ENCODE results near the gene GAS2L3. TPM values are rescaled to one million over a fixed set of nuclear protein-coding genes. Genes with fewer than 3 reads are reported as not detected.
"Not testable (repeated sequence)": the region's sequence is repeated elsewhere in the genome, so short reads cannot be mapped to it uniquely, and the experiment has no call there.

The GAS2L3 gene
- total RNA-seq = 5.3 and 10.4 TPM in 2 replicates
- 2.4 TPM for polyA plus RNA-seq (2012)

GRCh38 chr12:100573292-100574186, at the start of gene GAS2L3:
Gene GAS2L3, plus strand, starts transcription at chr12:100573684. Its CDS starts 21,221 bp downstream, at chr12:100594905.
- DNase-seq (ENCODE audit: low read depth) = peak; percentile 87

- no peak for DNase-seq (ENCODE audit: low read depth)
Observed at GRCh38 chr12:100528034-100528433, 45.5 kb upstream of the GAS2L3 start.

DNA sequence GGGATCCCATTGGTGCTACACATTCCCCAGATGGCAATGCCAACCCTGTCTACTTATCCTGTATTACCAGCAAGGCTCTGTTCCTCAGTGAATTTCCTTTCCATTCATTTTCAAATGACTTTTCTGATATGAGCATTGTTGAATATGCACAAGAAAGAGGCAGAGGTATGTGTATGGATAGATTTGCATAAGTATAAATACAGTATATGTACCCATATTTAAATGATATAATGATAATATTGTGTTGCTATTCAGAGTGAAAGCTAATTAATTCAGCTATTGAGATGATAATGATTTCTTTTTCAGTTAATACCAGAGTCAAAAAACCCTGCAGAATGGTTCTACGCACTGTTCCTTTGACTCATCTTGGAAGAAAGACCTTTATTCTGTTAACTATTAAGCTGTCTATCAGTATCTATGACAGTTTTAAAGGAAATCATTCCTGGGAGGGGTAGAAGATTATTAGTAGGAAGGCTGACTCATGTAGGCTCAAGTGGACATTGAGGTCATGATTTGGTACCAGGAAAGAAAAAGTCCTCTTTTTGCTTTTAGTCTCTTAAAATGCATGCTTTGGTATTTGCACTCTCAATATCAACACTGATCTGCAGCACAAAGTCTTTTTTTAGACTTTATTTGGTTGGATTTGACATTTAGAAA, 44.9 kb upstream of the GAS2L3 start:
- no peak for DNase-seq (ENCODE audit: low read depth)

DNA sequence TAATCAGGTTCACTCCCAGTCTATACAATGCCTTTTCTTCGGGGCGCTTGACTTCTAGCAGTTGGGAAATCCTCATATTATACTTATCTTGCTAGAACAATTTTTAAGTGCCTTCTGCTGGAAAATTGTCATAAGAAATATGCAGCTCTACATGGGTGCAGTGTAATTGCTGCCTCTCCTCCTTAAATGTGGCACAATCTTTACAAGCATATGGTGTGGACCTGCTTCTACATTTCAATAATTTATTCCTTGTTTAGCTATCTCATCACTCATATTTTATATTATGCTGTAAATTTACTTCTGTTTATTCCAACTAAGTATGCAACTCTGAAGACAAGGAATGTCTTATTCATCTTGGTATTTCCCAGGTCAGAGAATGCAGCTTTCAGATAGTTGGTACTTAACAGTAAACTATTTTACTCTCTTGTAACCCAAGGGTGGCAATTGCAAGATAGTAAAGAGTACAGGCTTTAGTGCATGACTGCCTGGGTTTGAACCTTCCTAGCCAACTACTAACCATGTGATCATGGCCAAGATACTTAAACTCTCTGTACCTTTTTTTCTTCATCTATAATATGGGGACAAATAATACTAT, 43.6 kb upstream of the GAS2L3 start:
- no peak for DNase-seq (ENCODE audit: low read depth)

DNA sequence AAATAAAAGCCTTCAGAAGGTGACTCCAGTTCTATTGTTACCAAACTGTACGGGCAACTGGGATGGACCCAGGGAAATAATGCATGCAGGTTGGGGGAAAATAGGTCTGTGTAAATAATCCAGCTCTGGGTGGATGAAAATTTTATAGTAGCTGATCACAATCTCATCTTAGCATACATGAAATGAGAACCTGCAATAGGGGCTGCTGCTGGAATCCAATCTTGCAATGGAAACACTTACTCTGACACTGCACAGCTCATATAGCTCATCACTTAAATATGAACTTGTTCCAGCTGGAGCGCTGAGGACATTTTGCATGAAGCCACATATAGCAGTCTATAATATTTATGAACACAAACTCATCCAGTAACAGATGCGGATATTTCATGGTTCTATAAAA, 40.1 kb upstream of the GAS2L3 start:
- DNase-seq (ENCODE audit: low read depth) = no peak

DNA sequence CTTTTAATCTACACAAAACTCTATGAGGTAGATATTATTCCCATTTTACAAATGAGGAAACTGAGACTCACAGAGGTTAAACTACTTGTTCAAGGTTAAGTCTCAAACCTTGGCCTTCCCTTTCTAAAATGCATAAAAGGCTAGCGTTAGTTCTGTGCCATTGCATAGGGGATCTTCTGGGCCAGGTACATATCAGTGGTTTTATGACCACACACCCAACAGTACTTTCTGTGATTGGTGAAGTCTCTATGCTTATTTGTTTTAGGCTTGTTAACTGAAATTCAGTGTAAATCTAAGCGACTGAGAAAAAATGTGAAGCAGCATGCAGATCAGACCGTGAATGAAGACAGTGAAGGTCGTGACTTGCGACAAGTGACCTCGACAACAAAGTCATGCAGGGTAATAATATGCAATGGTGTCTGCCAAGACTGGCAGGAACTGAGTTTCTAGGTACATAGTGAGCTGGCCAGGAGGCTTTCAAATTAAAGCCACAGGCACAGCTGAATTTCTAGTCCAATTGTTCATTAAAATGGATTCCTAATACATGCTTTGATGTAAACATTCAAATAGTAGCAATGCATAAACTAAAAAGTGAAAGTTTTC, 38.8 kb upstream of the GAS2L3 start:
- DNase-seq (ENCODE audit: low read depth) = no peak

DNA sequence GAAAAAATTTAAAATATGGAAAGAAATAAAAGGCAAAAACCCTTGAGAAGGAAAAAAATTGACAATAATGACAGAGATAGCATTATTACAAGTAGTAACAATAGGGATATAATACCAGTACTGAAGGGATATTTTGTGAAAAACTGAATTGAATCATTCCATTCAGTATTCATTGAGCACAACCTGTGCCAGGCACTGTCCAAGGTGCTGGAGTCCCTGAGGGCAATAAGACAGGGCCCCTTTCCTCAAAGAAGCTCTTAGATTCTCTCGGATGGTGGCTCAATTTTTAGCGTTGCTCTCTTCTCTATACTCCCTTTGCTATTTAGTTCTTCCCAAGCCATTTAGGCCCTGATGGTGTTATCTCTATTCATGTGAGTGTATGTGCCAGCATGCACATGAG, 34.3 kb upstream of the GAS2L3 start:
- DNase-seq (ENCODE audit: low read depth) = peak; percentile 68

- DNase-seq (ENCODE audit: low read depth) = no peak
Observed at GRCh38 chr12:100544165-100544564, 29.3 kb upstream of the GAS2L3 start.

DNA sequence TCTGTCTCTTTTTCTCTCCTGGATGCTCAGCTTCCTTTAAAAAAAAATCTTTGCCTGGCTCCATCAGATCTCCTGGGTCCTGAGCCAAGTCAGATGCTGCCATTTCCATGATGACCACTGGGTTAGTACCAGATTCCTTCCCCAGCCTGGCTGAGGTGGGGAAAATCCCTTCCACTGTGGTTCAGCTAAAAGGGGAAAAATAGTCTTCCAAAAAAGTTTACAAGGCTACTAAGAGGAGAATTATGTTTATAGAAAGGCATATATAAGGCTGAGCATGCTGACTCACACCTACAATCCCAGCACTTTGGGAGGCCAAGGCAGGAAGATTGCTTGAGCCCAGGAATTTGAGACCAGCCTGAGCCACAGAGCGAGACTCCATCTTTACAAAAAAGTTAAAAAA, 28.4 kb upstream of the GAS2L3 start:
- no peak for DNase-seq (ENCODE audit: low read depth)

- peak; percentile 13 for DNase-seq (ENCODE audit: low read depth)
Observed at GRCh38 chr12:100553936-100554335, 19.5 kb upstream of the GAS2L3 start.

DNA sequence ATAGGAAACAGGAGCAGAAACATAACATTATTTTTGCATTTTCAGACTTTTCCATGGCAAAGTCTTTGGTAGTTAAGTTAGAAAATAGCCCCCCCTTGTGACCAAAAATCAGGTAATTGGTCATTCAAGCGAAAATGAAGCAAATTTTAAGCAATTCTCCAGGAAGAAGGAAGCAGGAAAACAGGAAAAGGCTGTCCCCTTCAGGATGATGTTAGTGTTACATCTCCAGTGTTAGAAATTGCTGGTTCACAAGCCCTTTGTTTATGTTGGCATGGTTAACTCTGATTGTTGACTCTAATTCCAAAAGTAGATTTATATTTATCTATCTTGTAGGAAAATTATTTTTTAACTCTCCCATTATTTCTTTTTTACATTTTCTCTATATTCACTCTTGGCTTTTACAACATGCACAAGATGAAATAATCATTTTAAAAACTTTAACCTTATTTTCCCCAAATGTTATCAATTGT, 18.8 kb upstream of the GAS2L3 start:
- DNase-seq (ENCODE audit: low read depth) = peak; percentile 81

DNA sequence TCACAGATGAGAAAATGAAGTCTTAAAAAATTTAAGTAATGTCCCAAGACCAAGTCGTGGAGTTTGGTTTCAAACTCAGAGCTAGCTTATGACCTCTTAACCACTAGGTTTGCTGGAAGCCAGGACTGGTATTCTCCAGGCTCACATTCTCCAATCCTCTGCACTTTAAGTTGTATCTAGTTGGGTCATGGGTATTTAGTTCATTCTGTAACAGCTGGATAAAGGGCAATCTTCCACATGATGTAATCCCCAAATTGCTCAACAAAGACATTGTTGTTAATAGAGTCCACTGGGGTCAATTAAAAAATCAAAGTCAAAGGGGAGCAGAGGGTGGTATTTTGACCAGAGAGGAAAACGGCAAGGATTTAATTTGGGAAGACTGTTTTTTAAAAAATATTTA, 17.8 kb upstream of the GAS2L3 start:
- peak; percentile 66 for DNase-seq (ENCODE audit: low read depth)

- no peak for DNase-seq (ENCODE audit: low read depth)
Observed at GRCh38 chr12:100557357-100557756, 16.1 kb upstream of the GAS2L3 start.

- not testable (repeated sequence) for DNase-seq (ENCODE audit: low read depth)
Observed at GRCh38 chr12:100559261-100559660, 14.2 kb upstream of the GAS2L3 start.

GRCh38 chr12:100564090-100564489, 9.4 kb upstream of the GAS2L3 start:
- peak; percentile 31 for DNase-seq (ENCODE audit: low read depth)

GRCh38 chr12:100564905-100565467, 8.5 kb upstream of the GAS2L3 start:
- no peak for DNase-seq (ENCODE audit: low read depth)

DNA sequence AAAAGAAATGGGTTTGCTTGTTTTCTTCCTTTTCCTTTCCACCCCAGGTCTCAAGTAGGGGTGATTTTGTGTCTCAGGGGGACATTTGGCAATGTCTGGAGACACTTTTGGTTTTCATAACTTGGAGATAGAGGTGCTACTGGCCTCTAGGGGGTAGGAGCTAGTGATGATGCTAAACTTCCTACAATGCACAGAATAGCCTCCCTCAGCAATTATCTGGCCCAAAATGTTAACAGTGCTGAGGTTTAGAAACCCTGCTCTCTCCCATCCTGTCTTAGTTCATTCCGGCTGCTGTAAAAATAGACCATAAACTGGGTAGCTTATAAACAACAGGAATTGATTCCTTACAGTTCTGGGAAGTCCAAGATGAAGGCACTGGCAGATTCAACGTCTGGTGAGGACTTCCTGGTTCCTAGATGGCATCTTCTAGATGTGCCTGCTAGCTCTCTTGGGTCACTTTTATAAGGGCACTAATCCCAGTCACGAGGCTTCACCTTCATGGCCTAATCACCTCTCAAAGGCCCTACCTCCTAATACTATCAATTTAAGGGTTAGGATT, 7.4 kb upstream of the GAS2L3 start:
- no peak for DNase-seq (ENCODE audit: low read depth)

GRCh38 chr12:100566887-100567637, 6.4 kb upstream of the GAS2L3 start:
- DNase-seq (ENCODE audit: low read depth) = peak; percentile 14

- no peak for DNase-seq (ENCODE audit: low read depth)
Observed at GRCh38 chr12:100567945-100568344, 5.5 kb upstream of the GAS2L3 start.

- DNase-seq (ENCODE audit: low read depth) = no peak
Observed at GRCh38 chr12:100572184-100572583, 1.3 kb upstream of the GAS2L3 start.
